Loucy (cell line): ENCODE measurements around the gene PBX4.

Experiments used
- H2AFZ ChIP-seq: fragments of 200-600 bp; sonication (generic); 2 replicates; pipeline ENCODE4 v1.6.0; 2016; ENCODE audit warnings: antibody characterized with exemption, mild to moderate bottlenecking, low read length, moderate library complexity
- H3F3A ChIP-seq: fragments of 200-600 bp; 2 replicates; pipeline ENCODE4 v1.6.0; 2016; ENCODE audit warnings: antibody characterized with exemption, low read depth, mild to moderate bottlenecking
- H3K27me3 ChIP-seq: fragments of 200-600 bp; sonication (generic); 2 replicates; pipeline ENCODE4 v1.6.1; 2014; ENCODE audit warnings: low read length, mild to moderate bottlenecking; ENCODE audit not compliant: insufficient read depth, poor library complexity, severe bottlenecking
- H3K36me3 ChIP-seq: fragments of 200-600 bp; sonication (generic); 2 replicates; pipeline ENCODE4 v1.6.1; 2016; ENCODE audit warnings: low read length; ENCODE audit not compliant: insufficient read depth
- H3K4me1 ChIP-seq: fragments of 200-600 bp; sonication (generic); 2 replicates; pipeline ENCODE4 v1.5.1; 2014; ENCODE audit warnings: low read length, mild to moderate bottlenecking; ENCODE audit not compliant: insufficient read depth, poor library complexity, severe bottlenecking
- H3K4me2 ChIP-seq: fragments of 200-600 bp; sonication (generic); 2 replicates; pipeline ENCODE4 v1.6.0; 2014; ENCODE audit warnings: antibody characterized with exemption, low read length, low read depth, mild to moderate bottlenecking; ENCODE audit not compliant: poor library complexity, severe bottlenecking
- H3K4me3 ChIP-seq: fragments of 200-600 bp; sonication (generic); 2 replicates; pipeline ENCODE4 v1.5.1; 2014; ENCODE audit warnings: low read length, mild to moderate bottlenecking, mixed read lengths; ENCODE audit not compliant: poor library complexity, severe bottlenecking
- H3K79me2 ChIP-seq: fragments of 200-600 bp; sonication (generic); 2 replicates; pipeline ENCODE4 v1.6.1; 2014; ENCODE audit warnings: low read length; ENCODE audit not compliant: insufficient read depth
- H3K9ac ChIP-seq: fragments of 200-600 bp; sonication (generic); 2 replicates; pipeline ENCODE4 v1.6.0; 2014; ENCODE audit warnings: mild to moderate bottlenecking, low read depth, low read length, moderate library complexity; ENCODE audit not compliant: poor library complexity, severe bottlenecking
- H3K9me2 ChIP-seq: fragments of 200-600 bp; sonication (generic); replicated peaks from 2 replicates; pipeline ENCODE4 v1.6.1; 2016; ENCODE audit warnings: low read depth, low read length, mixed read lengths
- H3K9me3 ChIP-seq: fragments of 200-600 bp; sonication (generic); 2 replicates; pipeline ENCODE4 v1.6.1; 2014; ENCODE audit warnings: mild to moderate bottlenecking, antibody characterized with exemption, low read length, low read depth; ENCODE audit not compliant: insufficient read depth
- H4K20me1 ChIP-seq: fragments of 200-600 bp; sonication (generic); 2 replicates; pipeline ENCODE4 v1.6.0; 2014; ENCODE audit warnings: antibody characterized with exemption, low read length, mild to moderate bottlenecking; ENCODE audit not compliant: insufficient read depth, poor library complexity, severe bottlenecking
- CTCF ChIP-seq: fragments of 200-600 bp; sonication (generic); conservative IDR thresholded peaks from 2 replicates; pipeline ENCODE4 v1.5.1; 2014; ENCODE audit warnings: mild to moderate bottlenecking, antibody characterized with exemption, low read length
- EZH2phosphoT487 ChIP-seq: fragments of 200-600 bp; IDR thresholded peaks from 2 replicates; pipeline ENCODE4 v1.6.1; 2018; ENCODE audit warnings: antibody characterized with exemption, mild to moderate bottlenecking, moderate library complexity, borderline replicate concordance

PBX4 gene

GRCh38 chr19:19661141-19661674 lies 42.7 kb upstream of the PBX4 start:
- TF ChIP-seq EZH2phosphoT487 (no peak), CTCF (no peak)

GRCh38 chr19:19659646-19660245 lies 41.3 kb upstream of the PBX4 start:
- no peak overlapping the region for H3K4me2 ChIP-seq
- H3K79me2 ChIP-seq = peaks cover 35% of the 10 kb centered on the region
- no peaks in the 10 kb centered on the region for H3F3A ChIP-seq
- no peaks in the 10 kb centered on the region for H3K9me3 ChIP-seq
- no peak for TF ChIP-seq EZH2phosphoT487
- no peak for TF ChIP-seq CTCF
- H3K4me1 ChIP-seq = peaks cover 18% of the 10 kb centered on the region
- peaks cover 44% of the 10 kb centered on the region; the same call in 1 of the 2 replicates for H3K36me3 ChIP-seq
- H3K9ac ChIP-seq = no peak overlapping the region
- H2AFZ ChIP-seq = no peak overlapping the region
- no peaks in the 10 kb centered on the region for H3K9me2 ChIP-seq
- peaks cover 23% of the 10 kb centered on the region for H4K20me1 ChIP-seq
- no peak overlapping the region for H3K4me3 ChIP-seq
- H3K27me3 ChIP-seq = no peaks in the 10 kb centered on the region

More at GRCh38 chr19:19661141-19661674, 42.7 kb upstream of the PBX4 start:
- peak overlapping the region; percentile 91 for H3K9ac ChIP-seq
- H4K20me1 ChIP-seq = peaks cover 23% of the 10 kb centered on the region
- H3K4me1 ChIP-seq = peaks cover 18% of the 10 kb centered on the region
- peak overlapping the region; percentile 99 for H3K4me2 ChIP-seq
- H3K27me3 ChIP-seq = no peaks in the 10 kb centered on the region
- H3K9me3 ChIP-seq = no peaks in the 10 kb centered on the region
- H2AFZ ChIP-seq = no peak overlapping the region
- H3K4me3 ChIP-seq = peak overlapping the region; percentile 100
- peaks cover 30% of the 10 kb centered on the region; the same call in 1 of the 2 replicates for H3K36me3 ChIP-seq
- H3K9me2 ChIP-seq = no peaks in the 10 kb centered on the region
- H3K79me2 ChIP-seq = peaks cover 35% of the 10 kb centered on the region
- H3F3A ChIP-seq = no peaks in the 10 kb centered on the region

GRCh38 chr19:19657397-19657783 lies 38.9 kb upstream of the PBX4 start:
- no peak for TF ChIP-seq EZH2phosphoT487
- no peak for TF ChIP-seq CTCF
- Histone ChIP-seq H4K20me1 (peaks cover 13% of the 10 kb centered on the region), H3K4me1 (peaks cover 12% of the 10 kb centered on the region), H2AFZ (no peak overlapping the region), H3K9me2 (no peaks in the 10 kb centered on the region), H3K27me3 (no peaks in the 10 kb centered on the region), H3K9ac (no peak overlapping the region), H3K36me3 (peaks cover 67% of the 10 kb centered on the region; the same call in 1 of the 2 replicates), H3K4me2 (no peak overlapping the region), H3K4me3 (no peak overlapping the region), H3F3A (no peaks in the 10 kb centered on the region), H3K9me3 (no peaks in the 10 kb centered on the region), H3K79me2 (peaks cover 25% of the 10 kb centered on the region)
